VCaP (cell line): Measurements from ENCODE around the gene LDLR.

Experiments used
- H3K27ac ChIP-seq: fragments of 450-650 bp; 2 replicates; pipeline ENCODE4 v1.5.1; 2017
- CTCF ChIP-seq: fragments of 450-650 bp; conservative IDR thresholded peaks from 2 replicates; pipeline ENCODE4 v1.5.1; 2017; ENCODE audit warnings: mild to moderate bottlenecking, moderate library complexity

LDLR gene

GRCh38 chr19:11078893-11079292 lies 10.4 kb upstream of the LDLR start:
- TF ChIP-seq CTCF, result no peak
- H3K27ac ChIP-seq, result no peak overlapping the region

GRCh38 chr19:11079999-11080398 lies 9.3 kb upstream of the LDLR start:
- no peak for TF ChIP-seq CTCF
- no peak overlapping the region for H3K27ac ChIP-seq

- TF ChIP-seq CTCF, result no peak
- H3K27ac ChIP-seq, result peak overlapping the region; percentile 89
Observed at GRCh38 chr19:11087870-11088505, 1.3 kb upstream of the LDLR start.

- TF ChIP-seq CTCF, result no peak
- H3K27ac ChIP-seq, result peak overlapping the region; percentile 89
Observed at GRCh38 chr19:11088506-11089253, 583 bp upstream of the LDLR start.

- H3K27ac ChIP-seq, result peak overlapping the region; percentile 89
Observed at GRCh38 chr19:11090014-11090263, 676 bp downstream of the LDLR start.

- peak overlapping the region; percentile 89 for H3K27ac ChIP-seq
- no peak for TF ChIP-seq CTCF
Observed at GRCh38 chr19:11090264-11090996, 1.2 kb downstream of the LDLR start.

- H3K27ac ChIP-seq, result peak overlapping the region; percentile 89
- TF ChIP-seq CTCF, result no peak
Observed at GRCh38 chr19:11090997-11091702, 1.9 kb downstream of the LDLR start.
